A673 (cell line): ENCODE data around the gene ATP6V1C2.

Experiments
- EZH2 ChIP-seq: fragments of 200-600 bp; sonication (generic); IDR thresholded peaks from 2 replicates; pipeline ENCODE4 v1.6.1; 2017; ENCODE audit warnings: borderline replicate concordance, low read depth, mild to moderate bottlenecking, mixed read lengths, antibody characterized with exemption, low read length; ENCODE audit not compliant: poor library complexity, severe bottlenecking
- TF ChIP-seq, protein P1 (sequence below): fragments of 300-800, 200-600 bp; sonication (generic); conservative IDR thresholded peaks from 2 replicates; pipeline ENCODE4 v1.5.1; 2017; ENCODE audit warnings: low read depth, mild to moderate bottlenecking, antibody characterized with exemption, low read length, moderate library complexity, mixed read lengths

DNA sequence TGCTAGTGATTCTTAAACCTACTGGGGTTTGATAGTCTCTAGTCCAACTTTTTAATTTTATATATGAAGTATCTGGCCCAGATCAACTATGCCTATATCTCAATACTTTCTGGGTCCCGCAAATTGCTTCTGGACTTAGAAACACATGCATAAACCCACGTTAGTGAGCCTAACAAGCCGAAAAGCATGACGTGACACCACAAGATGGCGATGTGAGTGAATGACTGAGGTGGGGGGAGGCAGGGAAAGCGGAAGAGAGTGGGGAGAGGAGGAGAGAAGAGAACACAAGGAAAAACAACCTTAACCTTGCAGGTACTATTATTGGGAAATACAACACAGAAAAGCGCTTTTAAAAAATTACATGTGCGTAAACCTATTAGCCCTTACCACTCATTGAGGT, 77.4 kb downstream of the ATP6V1C2 start:
- TF ChIP-seq, protein P1, sequence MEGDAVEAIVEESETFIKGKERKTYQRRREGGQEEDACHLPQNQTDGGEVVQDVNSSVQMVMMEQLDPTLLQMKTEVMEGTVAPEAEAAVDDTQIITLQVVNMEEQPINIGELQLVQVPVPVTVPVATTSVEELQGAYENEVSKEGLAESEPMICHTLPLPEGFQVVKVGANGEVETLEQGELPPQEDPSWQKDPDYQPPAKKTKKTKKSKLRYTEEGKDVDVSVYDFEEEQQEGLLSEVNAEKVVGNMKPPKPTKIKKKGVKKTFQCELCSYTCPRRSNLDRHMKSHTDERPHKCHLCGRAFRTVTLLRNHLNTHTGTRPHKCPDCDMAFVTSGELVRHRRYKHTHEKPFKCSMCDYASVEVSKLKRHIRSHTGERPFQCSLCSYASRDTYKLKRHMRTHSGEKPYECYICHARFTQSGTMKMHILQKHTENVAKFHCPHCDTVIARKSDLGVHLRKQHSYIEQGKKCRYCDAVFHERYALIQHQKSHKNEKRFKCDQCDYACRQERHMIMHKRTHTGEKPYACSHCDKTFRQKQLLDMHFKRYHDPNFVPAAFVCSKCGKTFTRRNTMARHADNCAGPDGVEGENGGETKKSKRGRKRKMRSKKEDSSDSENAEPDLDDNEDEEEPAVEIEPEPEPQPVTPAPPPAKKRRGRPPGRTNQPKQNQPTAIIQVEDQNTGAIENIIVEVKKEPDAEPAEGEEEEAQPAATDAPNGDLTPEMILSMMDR = peak; percentile 50
- TF ChIP-seq EZH2 = no peak
